Psoas muscle (tissue), 8 donors: ENCODE results near the gene DPY19L2. TPM values are rescaled to one million over a fixed set of nuclear protein-coding genes. Genes with fewer than 3 reads are reported as not detected.
"Not testable (repeated sequence)": the region's sequence is repeated elsewhere in the genome, so short reads cannot be mapped to it uniquely, and the experiment has no call there.

Source experiments
- ATAC-seq, 4 donors: fragments of 200-7000 bp; cut with Tn5 transposase; one replicate each; pipeline ENCODE4 v1.9.1; 2020; ENCODE audit warnings: moderate library complexity in 3 of 4, mild to moderate bottlenecking in 2 of 4
- DNase-seq, 2 donors: peaks; one replicate each; pipeline ENCODE4 v3.0.0-alpha.2; 2020
- H3K27ac ChIP-seq: fragments of 200-600 bp; one replicate; pipeline ENCODE4 v1.8.0; 2022
- H3K27me3 ChIP-seq, 3 donors: fragments of 200-600 bp in 1 of 3; one replicate each; pipeline versions ENCODE4 v1.6.1 to v1.8.0; 2013 to 2022; ENCODE audit warnings: low read length in 2 of 3, mild to moderate bottlenecking in 2 of 3, moderate library complexity in 1 of 3; ENCODE audit not compliant: insufficient read depth in 3 of 3
- H3K36me3 ChIP-seq, 2 donors: fragments of 200-600 bp in 1 of 2; one replicate each; pipeline versions ENCODE4 v1.6.1 to v1.8.0; 2013 to 2022; ENCODE audit warnings: low read depth in 1 of 2, mild to moderate bottlenecking in 1 of 2, moderate library complexity in 1 of 2; ENCODE audit not compliant: insufficient read depth in 1 of 2
- H3K4me1 ChIP-seq: fragments of 200-600 bp; one replicate; pipeline ENCODE4 v1.8.0; 2022
- H3K4me3 ChIP-seq: fragments of 200-600 bp; one replicate; pipeline ENCODE4 v1.8.0; 2022; ENCODE audit warnings: mild to moderate bottlenecking
- H3K9me3 ChIP-seq: fragments of 200-600 bp; one replicate; pipeline ENCODE4 v1.8.0; 2022
- WGBS, 3 donors: extraction: QIAGEN DNeasy Blood & Tissue Kit; methylation state at CpG; one replicate each; pipeline versions ENCODE4 v1.1.6 to v1.1.7; 2013; 5-methylcytosine and 5-hydroxymethylcytosine counted together
- intact Hi-C, 2 donors: fragments of 100-400 bp; cut with DNase I; formaldehyde crosslinking; loops; one replicate each; pipeline versions ENCODE4 v1.11.0 to v1.14.2; 2022
- polyA plus RNA-seq, 3 donors: library from polyadenylated mRNA; stranded (reverse); fragments of 200-250 nt; gene quantifications; one replicate each; pipeline ENCODE4 v1.2.3, GENCODE V29; 2013
- total RNA-seq, 4 donors: library from RNA; stranded (reverse); fragmentation: NEBNext Ultra II Directional in 2 of 4; extraction: Animal tissue kit (Norgen Biotek cat#: 25700) in 2 of 4; gene quantifications; one replicate each; pipeline versions ENCODE4 v1.2.1 to v1.2.4, GENCODE V29; 2021 to 2023
- TF ChIP-seq, protein P1 (sequence below): fragments of 200-600 bp; IDR thresholded peaks from one replicate; pipeline ENCODE4 v1.8.0; 2022; ENCODE audit warnings: antibody characterized with exemption
- donor health status: healthy with polysubstance abuse.
- donor health status: DM: no; HTN: no; CAD: no; lungs with moderate emphysema.
- donor health status: Bipolar disorder and iron deficiency.
- donor health status: healthy.
- donor health status: DM: yes; HTN: yes; CAD: no.
- donor health status: DM: no; HTN: no; CAD: no.
- donor health status: DM: no; HTN: no; CAD: no.
- donor health status: DM: yes; HTN: yes; CAD: no.

Gene DPY19L2
- total and polyA plus RNA-seq, 7 donors = 0.32 to 2.0 (median 0.52) TPM

DNA sequence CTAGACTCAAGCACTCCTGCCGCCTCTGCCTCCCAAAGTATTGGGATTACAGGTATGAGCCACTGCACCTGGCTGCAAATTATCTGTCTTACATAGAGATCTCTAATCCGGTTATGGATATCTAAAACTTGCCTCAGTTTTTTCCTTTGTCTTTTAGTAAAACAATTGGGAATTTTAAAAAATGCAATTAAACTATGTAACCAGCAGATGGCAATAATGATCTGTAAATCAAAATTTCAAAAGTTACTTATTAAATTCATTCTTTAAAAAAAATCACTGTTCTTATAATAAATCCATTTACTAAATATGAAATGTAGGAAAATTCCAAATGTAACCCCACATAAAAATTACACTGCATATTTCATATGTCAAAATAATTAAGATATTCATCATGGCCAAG is 4.3 kb upstream of the DPY19L2 start:
- not testable (repeated sequence) for ATAC-seq, H3K27ac ChIP-seq, H3K36me3 ChIP-seq, DNase-seq, H3K4me1 ChIP-seq, H3K27me3 ChIP-seq, H3K9me3 ChIP-seq, H3K4me3 ChIP-seq
- WGBS, 3 donors = 21 to 32% (median 30%) methylated on average over 2 of the region's 2 CpGs
- TF ChIP-seq, protein P1, sequence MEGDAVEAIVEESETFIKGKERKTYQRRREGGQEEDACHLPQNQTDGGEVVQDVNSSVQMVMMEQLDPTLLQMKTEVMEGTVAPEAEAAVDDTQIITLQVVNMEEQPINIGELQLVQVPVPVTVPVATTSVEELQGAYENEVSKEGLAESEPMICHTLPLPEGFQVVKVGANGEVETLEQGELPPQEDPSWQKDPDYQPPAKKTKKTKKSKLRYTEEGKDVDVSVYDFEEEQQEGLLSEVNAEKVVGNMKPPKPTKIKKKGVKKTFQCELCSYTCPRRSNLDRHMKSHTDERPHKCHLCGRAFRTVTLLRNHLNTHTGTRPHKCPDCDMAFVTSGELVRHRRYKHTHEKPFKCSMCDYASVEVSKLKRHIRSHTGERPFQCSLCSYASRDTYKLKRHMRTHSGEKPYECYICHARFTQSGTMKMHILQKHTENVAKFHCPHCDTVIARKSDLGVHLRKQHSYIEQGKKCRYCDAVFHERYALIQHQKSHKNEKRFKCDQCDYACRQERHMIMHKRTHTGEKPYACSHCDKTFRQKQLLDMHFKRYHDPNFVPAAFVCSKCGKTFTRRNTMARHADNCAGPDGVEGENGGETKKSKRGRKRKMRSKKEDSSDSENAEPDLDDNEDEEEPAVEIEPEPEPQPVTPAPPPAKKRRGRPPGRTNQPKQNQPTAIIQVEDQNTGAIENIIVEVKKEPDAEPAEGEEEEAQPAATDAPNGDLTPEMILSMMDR = peak; percentile 35
- intact Hi-C loops = loop anchor here in 1 of 2 donors (10.0 kb wide), 1 partner anchor 582 kb away; no protein-coding TSS in a partner anchor

DNA sequence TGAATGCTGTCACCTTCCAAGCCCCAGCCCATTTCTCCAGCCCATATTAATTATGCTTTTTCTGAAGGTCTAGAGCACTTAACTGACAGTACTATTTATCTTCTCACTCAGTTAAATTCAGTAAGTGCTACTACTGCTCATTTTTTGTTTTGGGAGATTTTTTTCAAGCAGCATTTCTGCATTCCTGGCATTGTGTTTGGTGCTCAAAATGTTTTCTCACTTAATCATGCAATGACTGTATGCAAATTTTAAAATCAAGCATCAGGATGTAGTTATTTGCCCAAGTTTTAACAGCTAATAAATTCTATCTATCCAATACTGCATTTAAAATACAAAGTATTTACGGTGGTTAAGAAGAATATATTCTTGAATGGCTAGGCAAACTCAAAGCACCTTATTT is 1.6 kb upstream of the DPY19L2 start:
- H3K27me3 ChIP-seq, H3K27ac ChIP-seq, ATAC-seq, DNase-seq, H3K36me3 ChIP-seq, H3K4me3 ChIP-seq, H3K9me3 ChIP-seq, H3K4me1 ChIP-seq: not testable (repeated sequence)
- intact Hi-C loops = loop anchor here in 1 of 2 donors (10.0 kb wide), 2 partner anchors 135 to 585 kb away; no protein-coding TSS in a partner anchor
- 98 to 100% (median 100%) methylated on average over 1 of the region's 1 CpG for WGBS, 3 donors

GRCh38 chr12:63669427-63669826 is 1.1 kb upstream of the DPY19L2 start:
- ATAC-seq, H3K9me3 ChIP-seq, H3K4me1 ChIP-seq, H3K27ac ChIP-seq, DNase-seq, H3K27me3 ChIP-seq, H3K36me3 ChIP-seq: not testable (repeated sequence)
- intact Hi-C loops = loop anchor here in 1 of 2 donors (10.0 kb wide), 1 partner anchor 135 kb away; no protein-coding TSS in a partner anchor
- H3K4me3 ChIP-seq = peak overlapping the region; percentile 66
- WGBS, 3 donors = 57 to 61% (median 59%) methylated on average over 4 of the region's 8 CpGs

DNA sequence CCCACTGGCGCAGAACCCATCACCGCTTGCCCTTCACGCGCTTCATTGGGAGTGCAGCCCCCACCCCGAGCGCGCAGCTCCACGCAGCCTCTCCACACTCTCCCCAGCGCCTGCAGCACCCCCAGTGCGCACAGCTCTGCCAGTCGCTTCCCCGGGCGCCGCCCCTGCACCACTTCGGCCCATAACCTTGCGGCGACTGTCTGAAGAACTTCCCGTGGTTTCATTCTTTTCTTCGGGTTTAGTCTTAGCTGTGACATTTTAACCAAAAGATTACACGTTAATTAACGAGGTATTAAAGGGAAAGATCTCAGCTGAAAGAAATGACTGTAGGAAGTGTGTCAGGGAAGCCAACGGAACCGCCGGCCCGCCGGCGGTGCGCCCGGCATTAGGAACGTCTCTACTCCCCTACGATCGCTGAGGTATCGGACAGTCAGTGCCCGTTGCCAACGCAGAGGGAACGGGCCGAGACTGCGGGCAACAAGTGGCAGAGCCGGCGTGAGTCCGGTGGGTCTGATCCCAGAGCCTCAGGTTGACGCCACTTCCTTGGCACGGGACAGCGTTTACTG is 590 bp upstream of the DPY19L2 start:
- ATAC-seq (peak; percentile 32 to 77 (median 47)), DNase-seq (peak; percentile 17 to 35)
- 0 to 1% (median 1%) methylated on average over 36 to 44 of the region's 44 CpGs for WGBS, 3 donors
- intact Hi-C loops = loop anchor here in 1 of 2 donors (10.0 kb wide), 1 partner anchor 136 kb away; no protein-coding TSS in a partner anchor
- not testable (repeated sequence) for H3K36me3 ChIP-seq, H3K9me3 ChIP-seq, H3K4me1 ChIP-seq, H3K27ac ChIP-seq, H3K27me3 ChIP-seq
- H3K4me3 ChIP-seq = peak overlapping the region; percentile 66

GRCh38 chr12:63663005-63663404 is 5.3 kb downstream of the DPY19L2 start:
- intact Hi-C loops = loop anchor here in 1 of 2 donors (10.0 kb wide), 1 partner anchor 142 kb away; no protein-coding TSS in a partner anchor
- DNase-seq, H3K9me3 ChIP-seq, H3K4me1 ChIP-seq, ATAC-seq, H3K27me3 ChIP-seq, H3K4me3 ChIP-seq, H3K36me3 ChIP-seq, H3K27ac ChIP-seq: not testable (repeated sequence)
- 85 to 90% (median 85%) methylated on average over 7 of the region's 7 CpGs for WGBS, 3 donors

GRCh38 chr12:63658501-63658900 is 9.8 kb downstream of the DPY19L2 start:
- H3K4me1 ChIP-seq, intact Hi-C loops, H3K36me3 ChIP-seq, H3K9me3 ChIP-seq, H3K27ac ChIP-seq, ATAC-seq, H3K4me3 ChIP-seq, DNase-seq, H3K27me3 ChIP-seq: not testable (repeated sequence)
- WGBS, 3 donors = 79 to 100% (median 97%) methylated on average over 3 of the region's 3 CpGs

DNA sequence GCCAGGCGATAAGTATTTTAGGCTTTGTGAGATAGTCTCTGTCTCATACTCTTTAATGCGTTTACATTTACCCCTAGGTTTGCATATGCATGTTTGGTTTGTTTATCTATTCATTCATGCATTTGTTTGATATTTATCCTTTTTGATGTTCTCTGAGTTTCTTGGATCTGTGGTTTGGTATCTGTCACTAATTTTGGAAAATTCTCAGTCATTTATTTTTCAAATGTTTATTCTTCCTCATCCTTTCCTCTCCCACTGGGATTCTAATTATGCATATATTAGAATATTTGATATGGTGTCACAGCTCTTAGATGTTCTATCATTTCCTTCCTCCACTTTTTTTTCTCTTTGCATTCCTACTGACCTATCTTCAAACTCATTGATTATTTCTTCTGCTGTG is 11.9 kb downstream of the DPY19L2 start:
- H3K4me1 ChIP-seq, ATAC-seq, H3K4me3 ChIP-seq, H3K36me3 ChIP-seq, intact Hi-C loops, DNase-seq, H3K27ac ChIP-seq, H3K27me3 ChIP-seq, H3K9me3 ChIP-seq: not testable (repeated sequence)
- 87 to 96% (median 94%) methylated on average over 2 of the region's 2 CpGs for WGBS, 3 donors

DNA sequence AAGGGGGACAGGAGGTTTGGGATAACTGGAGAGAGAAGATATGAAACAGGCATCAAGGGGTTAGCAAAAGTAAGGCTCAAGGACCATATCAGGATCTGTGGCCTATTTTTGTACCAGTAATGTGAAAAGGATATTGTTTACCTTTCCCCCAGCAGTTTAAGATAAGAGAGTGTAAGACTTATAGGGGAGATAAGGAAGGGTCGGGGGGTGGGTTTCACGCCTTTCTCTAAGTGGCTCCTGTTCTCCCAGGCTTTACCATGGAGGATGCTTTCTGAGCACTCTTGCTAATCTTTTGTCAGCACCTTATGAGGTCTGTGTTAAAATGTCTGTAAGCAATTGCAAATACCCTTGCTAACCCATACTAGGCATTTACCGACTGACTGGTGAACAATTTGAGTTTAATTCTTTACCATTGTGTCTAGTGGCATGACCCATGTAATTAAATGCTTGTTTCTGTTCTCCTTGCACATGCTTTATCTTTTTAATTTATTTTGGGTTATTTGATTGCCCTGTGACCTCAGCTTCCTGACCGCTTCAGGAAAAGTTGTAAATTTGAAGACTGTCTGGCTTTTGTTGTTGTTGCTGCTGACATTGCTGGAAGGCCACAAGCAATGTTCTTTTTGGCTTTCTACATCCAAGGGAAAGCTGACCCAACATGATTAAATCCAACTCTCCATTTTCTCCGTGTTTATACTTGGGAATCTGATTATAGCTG is 12.6 kb downstream of the DPY19L2 start:
- ATAC-seq, H3K27ac ChIP-seq, H3K27me3 ChIP-seq, H3K36me3 ChIP-seq, H3K9me3 ChIP-seq, DNase-seq, intact Hi-C loops, H3K4me1 ChIP-seq, H3K4me3 ChIP-seq: not testable (repeated sequence)
- WGBS, 3 donors = 44 to 48% (median 45%) methylated on average over 5 of the region's 5 CpGs

DNA sequence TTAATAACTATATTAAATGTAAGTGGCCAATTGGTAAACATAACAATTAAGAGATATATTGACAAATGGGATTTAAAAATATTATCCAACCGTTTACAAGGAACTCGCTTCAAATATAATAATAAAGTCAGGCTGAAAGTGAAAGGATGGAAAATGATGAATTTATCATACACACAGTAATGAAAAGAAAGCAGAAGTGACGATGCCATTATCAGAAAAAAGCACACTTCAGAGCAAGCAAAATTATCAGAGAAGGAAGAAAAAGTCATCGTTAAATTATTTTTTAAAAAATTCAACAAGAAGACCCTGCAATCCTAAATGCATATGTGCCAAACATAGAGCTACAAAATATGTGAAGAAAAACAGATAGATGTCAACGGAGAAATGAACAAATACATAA is 13.8 kb downstream of the DPY19L2 start:
- H3K27ac ChIP-seq, intact Hi-C loops, H3K36me3 ChIP-seq, H3K27me3 ChIP-seq, H3K4me3 ChIP-seq, H3K4me1 ChIP-seq, H3K9me3 ChIP-seq, DNase-seq, ATAC-seq: not testable (repeated sequence)
- 85 to 88% (median 86%) methylated on average over 5 of the region's 5 CpGs for WGBS, 3 donors

- ATAC-seq, DNase-seq, H3K9me3 ChIP-seq, intact Hi-C loops, H3K27ac ChIP-seq, H3K4me1 ChIP-seq, H3K27me3 ChIP-seq, H3K4me3 ChIP-seq, H3K36me3 ChIP-seq: not testable (repeated sequence)
- 67 to 88% (median 81%) methylated on average over 1 of the region's 1 CpG for WGBS, 3 donors
Observed at GRCh38 chr12:63649517-63649916, 18.8 kb downstream of the DPY19L2 start.
